Measurements from ENCODE around the gene NARF.

DNA sequence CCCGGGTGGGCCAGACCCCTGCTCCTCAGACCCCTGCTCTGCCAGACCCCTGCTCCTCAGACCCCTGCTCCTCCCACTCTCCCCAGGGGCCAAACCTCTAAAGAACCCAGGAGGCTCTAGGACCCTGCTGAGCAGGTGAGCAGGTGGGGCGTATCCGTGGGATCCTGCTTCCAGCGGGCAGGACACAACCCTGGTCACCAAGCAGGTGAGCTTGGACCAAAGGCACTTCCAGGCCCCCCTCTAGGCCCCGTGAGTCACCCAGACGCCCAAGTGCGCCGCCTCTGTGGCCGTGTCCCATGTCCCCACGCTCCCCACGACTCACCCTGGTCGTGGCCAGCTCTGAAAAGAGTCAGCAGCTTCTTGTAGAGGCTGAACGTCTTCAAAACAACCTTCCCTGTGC lies 13.0 kb upstream of the NARF start:
- TF ChIP-seq, protein P1, sequence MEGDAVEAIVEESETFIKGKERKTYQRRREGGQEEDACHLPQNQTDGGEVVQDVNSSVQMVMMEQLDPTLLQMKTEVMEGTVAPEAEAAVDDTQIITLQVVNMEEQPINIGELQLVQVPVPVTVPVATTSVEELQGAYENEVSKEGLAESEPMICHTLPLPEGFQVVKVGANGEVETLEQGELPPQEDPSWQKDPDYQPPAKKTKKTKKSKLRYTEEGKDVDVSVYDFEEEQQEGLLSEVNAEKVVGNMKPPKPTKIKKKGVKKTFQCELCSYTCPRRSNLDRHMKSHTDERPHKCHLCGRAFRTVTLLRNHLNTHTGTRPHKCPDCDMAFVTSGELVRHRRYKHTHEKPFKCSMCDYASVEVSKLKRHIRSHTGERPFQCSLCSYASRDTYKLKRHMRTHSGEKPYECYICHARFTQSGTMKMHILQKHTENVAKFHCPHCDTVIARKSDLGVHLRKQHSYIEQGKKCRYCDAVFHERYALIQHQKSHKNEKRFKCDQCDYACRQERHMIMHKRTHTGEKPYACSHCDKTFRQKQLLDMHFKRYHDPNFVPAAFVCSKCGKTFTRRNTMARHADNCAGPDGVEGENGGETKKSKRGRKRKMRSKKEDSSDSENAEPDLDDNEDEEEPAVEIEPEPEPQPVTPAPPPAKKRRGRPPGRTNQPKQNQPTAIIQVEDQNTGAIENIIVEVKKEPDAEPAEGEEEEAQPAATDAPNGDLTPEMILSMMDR (IDR thresholded peaks at IDR 0.05) = no peak
- TF ChIP-seq POLR2A (IDR thresholded peaks at IDR 0.05) = no peak
